H9 (cell line): ENCODE measurements around the gene VMAC. TPM values are rescaled to one million over a fixed set of nuclear protein-coding genes. Genes with fewer than 3 reads are reported as not detected.

Experiments used
- DNase-seq: peaks from one replicate; pipeline ENCODE4 v3.0.0-alpha.2; 2017
- H2AFZ ChIP-seq: one replicate; pipeline ENCODE4 v1.6.1; 2013; ENCODE audit warnings: mild to moderate bottlenecking, low read length, control low read depth, moderate library complexity
- H2AK5ac ChIP-seq: 2 replicates; pipeline ENCODE4 v1.6.1; 2013; ENCODE audit warnings: low read length, control low read depth, mixed read lengths; ENCODE audit not compliant: insufficient read length
- H2BK120ac ChIP-seq: one replicate; pipeline ENCODE4 v1.6.1; 2013; ENCODE audit warnings: low read depth, mild to moderate bottlenecking, low read length, control low read depth, inconsistent platforms; ENCODE audit not compliant: poor library complexity, severe bottlenecking
- H2BK12ac ChIP-seq: 2 replicates; pipeline ENCODE4 v1.6.1; 2013; ENCODE audit warnings: low read length, control low read depth, mixed read lengths, low read depth; ENCODE audit not compliant: insufficient read length
- H2BK15ac ChIP-seq: 2 replicates; pipeline ENCODE4 v1.6.1; 2013; ENCODE audit warnings: low read depth, low read length, control low read depth
- H2BK20ac ChIP-seq: one replicate; pipeline ENCODE4 v1.6.1; 2013; ENCODE audit warnings: low read depth, mild to moderate bottlenecking, low read length, control low read depth, inconsistent platforms; ENCODE audit not compliant: poor library complexity, severe bottlenecking
- H2BK5ac ChIP-seq: 2 replicates; pipeline ENCODE4 v1.6.1; 2013; ENCODE audit warnings: low read length, control low read depth, mixed read lengths; ENCODE audit not compliant: insufficient read length
- H3K14ac ChIP-seq: 2 replicates; pipeline ENCODE4 v1.6.1; 2013; ENCODE audit warnings: low read length, control low read depth; ENCODE audit not compliant: insufficient read depth
- H3K18ac ChIP-seq: 2 replicates; pipeline ENCODE4 v1.6.1; 2013; ENCODE audit warnings: low read depth, mild to moderate bottlenecking, mixed read lengths, low read length, control low read depth; ENCODE audit not compliant: insufficient read length
- H3K23ac ChIP-seq: 2 replicates; pipeline ENCODE4 v1.6.1; 2013; ENCODE audit warnings: low read length, control low read depth, mixed read lengths, low read depth; ENCODE audit not compliant: insufficient read length
- H3K23me2 ChIP-seq: 2 replicates; pipeline ENCODE4 v1.6.1; 2013; ENCODE audit warnings: low read depth, mild to moderate bottlenecking, mixed read lengths, low read length, control low read depth; ENCODE audit not compliant: insufficient read length, poor library complexity, severe bottlenecking
- H3K27ac ChIP-seq: 2 replicates; pipeline ENCODE4 v1.5.1; 2013; ENCODE audit warnings: low read length, control low read depth, mixed read lengths, low read depth; ENCODE audit not compliant: insufficient read length
- H3K27me3 ChIP-seq: 2 replicates; pipeline ENCODE4 v1.6.1; 2013; ENCODE audit warnings: low read length, control low read depth, inconsistent platforms; ENCODE audit not compliant: insufficient read depth
- H3K4ac ChIP-seq: 2 replicates; pipeline ENCODE4 v1.6.1; 2013; ENCODE audit warnings: low read depth, mild to moderate bottlenecking, control low read depth, inconsistent platforms, low read length, moderate library complexity
- H3K4me1 ChIP-seq: 2 replicates; pipeline ENCODE4 v1.6.1; 2013; ENCODE audit warnings: low read length, control low read depth, inconsistent platforms; ENCODE audit not compliant: insufficient read depth
- H3K4me2 ChIP-seq: 2 replicates; pipeline ENCODE4 v1.6.1; 2013; ENCODE audit warnings: low read length, control low read depth, mixed read lengths; ENCODE audit not compliant: insufficient read length, insufficient read depth
- H3K56ac ChIP-seq: 2 replicates; pipeline ENCODE4 v1.6.1; 2013; ENCODE audit warnings: low read depth, mild to moderate bottlenecking, mixed read lengths, low read length, control low read depth; ENCODE audit not compliant: insufficient read length
- H3K79me1 ChIP-seq: 2 replicates; pipeline ENCODE4 v1.6.1; 2013; ENCODE audit warnings: low read depth, mild to moderate bottlenecking, moderate library complexity, low read length, control low read depth, inconsistent platforms; ENCODE audit not compliant: insufficient read depth, poor library complexity, severe bottlenecking
- H3K79me2 ChIP-seq: 2 replicates; pipeline ENCODE4 v1.6.1; 2013; ENCODE audit warnings: low read length, control low read depth, inconsistent platforms; ENCODE audit not compliant: insufficient read depth
- H3K9ac ChIP-seq: 2 replicates; pipeline ENCODE4 v1.6.1; 2013; ENCODE audit warnings: low read length, control low read depth, mixed read lengths; ENCODE audit not compliant: insufficient read length; ENCODE audit errors: extremely low read depth
- H3K9me3 ChIP-seq: one replicate; pipeline ENCODE4 v1.6.1; 2013; ENCODE audit warnings: low read depth, low read length, inconsistent platforms; ENCODE audit not compliant: control insufficient read depth
- H3T11ph ChIP-seq: one replicate; pipeline ENCODE4 v1.6.1; 2013; ENCODE audit warnings: mild to moderate bottlenecking, low read length, control low read depth, inconsistent platforms
- H4K20me1 ChIP-seq: one replicate; pipeline ENCODE4 v1.6.1; 2013; ENCODE audit not compliant: control insufficient read depth, insufficient read length, insufficient read depth
- H4K5ac ChIP-seq: 2 replicates; pipeline ENCODE4 v1.6.1; 2013; ENCODE audit warnings: low read depth, mild to moderate bottlenecking, mixed read lengths, low read length, control low read depth; ENCODE audit not compliant: insufficient read length
- H4K8ac ChIP-seq: replicated peaks from 2 replicates; pipeline ENCODE4 v1.6.1; 2013; ENCODE audit warnings: low read length, control low read depth, mixed read lengths, low read depth; ENCODE audit not compliant: insufficient read length
- H4K91ac ChIP-seq: 2 replicates; pipeline ENCODE4 v1.6.1; 2013; ENCODE audit warnings: low read depth, mild to moderate bottlenecking, moderate library complexity, mixed read lengths, low read length, control low read depth; ENCODE audit not compliant: insufficient read length
- H3K27ac Mint-ChIP-seq, 3 experiments: 2 replicates in 2 of 3; 3 replicates in 1 of 3; pipeline ENCODE4 v1.8.0; 2020 to 2021; ENCODE audit warnings: mixed read lengths in 3 of 3, mild to moderate bottlenecking in 1 of 3, moderate library complexity in 1 of 3
- H3K27me3 Mint-ChIP-seq: 2 replicates; pipeline ENCODE4 v1.8.0; 2021; ENCODE audit warnings: low read depth, mild to moderate bottlenecking, moderate library complexity, mixed read lengths
- H3K36me3 Mint-ChIP-seq, 3 experiments: 2 replicates in 2 of 3; 3 replicates in 1 of 3; pipeline ENCODE4 v1.8.0; 2020 to 2021; ENCODE audit warnings: low read depth in 3 of 3, mixed read lengths in 3 of 3; ENCODE audit not compliant: insufficient read depth in 1 of 3
- H3K4me1 Mint-ChIP-seq, 2 experiments: 2 replicates each; pipeline ENCODE4 v1.8.0; 2020; ENCODE audit warnings: mixed read lengths in 2 of 2
- H3K4me3 Mint-ChIP-seq, 2 experiments: 2 replicates in 1 of 2; 3 replicates in 1 of 2; pipeline ENCODE4 v1.8.0; 2020 to 2021; ENCODE audit warnings: mild to moderate bottlenecking in 2 of 2, mixed read lengths in 2 of 2, moderate library complexity in 1 of 2
- H3K9me3 Mint-ChIP-seq, 2 experiments: 2 replicates in 1 of 2; 3 replicates in 1 of 2; pipeline ENCODE4 v1.8.0; 2020; ENCODE audit warnings: mild to moderate bottlenecking in 2 of 2, mixed read lengths in 2 of 2, moderate library complexity in 1 of 2
- WGBS: extraction: QIAGEN DNeasy Blood & Tissue Kit; methylation state at CpG from one replicate; pipeline ENCODE4 v1.1.7; 2013; ENCODE audit warnings: missing lambda C conversion rate, low lambda C conversion rate, mixed read lengths; ENCODE audit not compliant: insufficient read length; ENCODE audit errors: extremely low coverage; 5-methylcytosine and 5-hydroxymethylcytosine counted together
- total RNA-seq: library from RNA; stranded (reverse); gene quantifications from 2 replicates; pipeline ENCODE4 v1.2.1, GENCODE V29; 2021
- TF ChIP-seq, protein P1 (sequence below): fragments of 200-600 bp; sonication (generic); conservative IDR thresholded peaks from 3 replicates; pipeline ENCODE4 v1.8.0; 2021; ENCODE audit warnings: antibody characterized with exemption, mild to moderate bottlenecking

VMAC gene
- total RNA-seq, 1 experiment from 2014 or later = 2.2 TPM

DNA sequence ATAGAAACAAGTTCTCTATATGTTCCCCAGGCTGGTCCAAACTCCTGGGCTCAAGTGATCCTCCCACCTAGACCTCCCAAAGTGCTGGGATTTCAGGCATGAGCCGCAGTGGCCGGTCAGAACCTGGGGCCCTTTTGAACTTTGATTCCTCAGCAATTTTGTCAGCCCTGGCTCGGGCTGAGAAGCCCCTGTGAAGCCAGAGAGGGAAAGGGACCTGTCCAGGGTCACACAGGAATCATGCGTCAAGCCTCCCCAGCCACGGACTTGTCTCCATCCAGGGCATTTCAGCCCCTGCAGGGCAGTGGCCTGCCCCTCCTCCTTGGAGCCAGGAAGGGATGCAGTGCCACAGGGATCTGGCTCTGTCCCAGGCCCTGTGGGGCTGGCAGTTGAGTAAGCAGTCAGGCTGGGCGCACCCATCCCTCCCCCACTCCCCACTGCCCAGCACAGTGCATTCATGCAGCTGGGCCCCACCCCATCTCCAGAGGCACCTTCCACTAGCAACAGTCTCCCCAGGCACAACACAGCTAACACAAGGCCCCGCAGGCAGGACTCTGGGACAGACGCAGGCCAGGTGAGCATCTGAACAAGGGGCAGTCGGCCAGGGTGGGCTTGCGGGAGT is 9.2 kb downstream of the VMAC start, which contains the start of gene CAPS:
CAPS (plus strand) TSS at position 516 of the 619 bp plus-strand sequence. CDS start 153 bp downstream, outside the sequence.
- H3K79me2 ChIP-seq = no peaks in the 10 kb centered on the region
- H3K9ac ChIP-seq = no peak within 1 kb of the TSS

More for the DNA sequence above, 9.2 kb downstream of the VMAC start, which contains the start of gene CAPS:
- no peaks in the 10 kb centered on the region for H3K23me2 ChIP-seq
- H3K4ac ChIP-seq = no peak within 1 kb of the TSS
- no peak within 1 kb of the TSS for H3K18ac ChIP-seq
- DNase-seq = no peak
- H3T11ph ChIP-seq = no peak within 1 kb of the TSS
- H2BK12ac ChIP-seq = no peak within 1 kb of the TSS
- Mint-ChIP-seq H3K27me3 (no peaks in the 10 kb centered on the region; the same call in 1 of the 2 replicates), H3K9me3 (no peaks in the 10 kb centered on the region), H3K4me3 (no peak within 1 kb of the TSS), H3K36me3 (peaks cover 11 to 32% (median 22%) of the 10 kb centered on the region in 3 experiments), H3K4me1 (no peaks in the 10 kb centered on the region), H3K27ac (peak within 1 kb of the TSS; percentile 55 to 78 (median 57); a peak in 3 of 7 replicates)
- H4K8ac ChIP-seq = no peak within 1 kb of the TSS
- WGBS = no CpG with 5 or more reads among the region's 10 CpGs
- no peak within 1 kb of the TSS for H3K56ac ChIP-seq
- H2BK20ac ChIP-seq = no peak within 1 kb of the TSS
- no peak within 1 kb of the TSS for H4K5ac ChIP-seq
- TF ChIP-seq, protein P1, sequence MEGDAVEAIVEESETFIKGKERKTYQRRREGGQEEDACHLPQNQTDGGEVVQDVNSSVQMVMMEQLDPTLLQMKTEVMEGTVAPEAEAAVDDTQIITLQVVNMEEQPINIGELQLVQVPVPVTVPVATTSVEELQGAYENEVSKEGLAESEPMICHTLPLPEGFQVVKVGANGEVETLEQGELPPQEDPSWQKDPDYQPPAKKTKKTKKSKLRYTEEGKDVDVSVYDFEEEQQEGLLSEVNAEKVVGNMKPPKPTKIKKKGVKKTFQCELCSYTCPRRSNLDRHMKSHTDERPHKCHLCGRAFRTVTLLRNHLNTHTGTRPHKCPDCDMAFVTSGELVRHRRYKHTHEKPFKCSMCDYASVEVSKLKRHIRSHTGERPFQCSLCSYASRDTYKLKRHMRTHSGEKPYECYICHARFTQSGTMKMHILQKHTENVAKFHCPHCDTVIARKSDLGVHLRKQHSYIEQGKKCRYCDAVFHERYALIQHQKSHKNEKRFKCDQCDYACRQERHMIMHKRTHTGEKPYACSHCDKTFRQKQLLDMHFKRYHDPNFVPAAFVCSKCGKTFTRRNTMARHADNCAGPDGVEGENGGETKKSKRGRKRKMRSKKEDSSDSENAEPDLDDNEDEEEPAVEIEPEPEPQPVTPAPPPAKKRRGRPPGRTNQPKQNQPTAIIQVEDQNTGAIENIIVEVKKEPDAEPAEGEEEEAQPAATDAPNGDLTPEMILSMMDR = no peak
- H2BK120ac ChIP-seq = no peak within 1 kb of the TSS
- no peak within 1 kb of the TSS for H2BK15ac ChIP-seq
- no peak within 1 kb of the TSS for H3K4me2 ChIP-seq
- H4K91ac ChIP-seq = no peak within 1 kb of the TSS
- no peaks in the 10 kb centered on the region for H3K27me3 ChIP-seq
- H3K27ac ChIP-seq = no peak within 1 kb of the TSS
- no peaks in the 10 kb centered on the region for H3K4me1 ChIP-seq
- no peaks in the 10 kb centered on the region for H3K9me3 ChIP-seq
- no peak within 1 kb of the TSS for H2BK5ac ChIP-seq
- H3K79me1 ChIP-seq = no peaks in the 10 kb centered on the region
- no peak within 1 kb of the TSS for H2AFZ ChIP-seq
- H4K20me1 ChIP-seq = no peaks in the 10 kb centered on the region
- no peak within 1 kb of the TSS for H3K23ac ChIP-seq
- H2AK5ac ChIP-seq = no peak within 1 kb of the TSS
- H3K14ac ChIP-seq = no peak within 1 kb of the TSS
